Erythroblast (primary cell): Measurements from ENCODE around the gene NDRG3.
"Not testable (repeated sequence)": the region's sequence is repeated elsewhere in the genome, so short reads cannot be mapped to it uniquely, and the experiment has no call there.

Experiments used
- DNase-seq, 2 experiments: peaks; one replicate each; lab custom pipeline; 2025; lab: John Stamatoyannopoulos, UW
- GATA1 ChIP-seq: IDR thresholded peaks from 2 replicates; pipeline ENCODE4 v1.6.1; 2011; ENCODE audit warnings: low read depth, mild to moderate bottlenecking, control low read depth, low read length, moderate library complexity
- POLR2A ChIP-seq: IDR thresholded peaks from 2 replicates; pipeline ENCODE4 v1.6.1; 2011; ENCODE audit warnings: mild to moderate bottlenecking, low read length

NDRG3 gene

DNA sequence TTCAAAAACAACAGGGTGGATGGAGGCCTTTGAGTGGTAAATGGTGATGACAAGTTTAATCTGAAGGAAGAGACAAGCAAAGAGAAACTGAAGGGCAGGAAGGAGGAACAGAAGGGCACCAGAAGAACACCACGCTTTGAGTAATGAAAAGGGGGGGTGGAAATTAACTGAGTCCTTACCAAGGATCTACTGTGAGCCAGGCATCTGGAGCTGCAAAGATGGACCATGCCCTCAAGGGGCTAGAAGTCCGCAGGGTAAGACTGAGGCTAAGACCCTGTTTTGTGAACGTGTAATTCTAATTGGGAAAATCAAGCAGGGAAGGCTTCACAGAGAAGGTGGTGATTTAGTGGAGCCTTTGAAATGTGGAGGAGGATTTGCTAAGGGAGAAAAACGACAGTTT lies 1.6 kb downstream of the NDRG3 start:
- no peak for TF ChIP-seq POLR2A
- no peak for DNase-seq

GRCh38 chr20:36742558-36742957 lies 3.3 kb downstream of the NDRG3 start:
- DNase-seq = no peak
- TF ChIP-seq GATA1 (no peak), POLR2A (no peak)

GRCh38 chr20:36741072-36741471 lies 4.8 kb downstream of the NDRG3 start:
- peak in 1 of 2 experiments; percentile 18 for DNase-seq
- TF ChIP-seq GATA1 (no peak), POLR2A (no peak)

DNA sequence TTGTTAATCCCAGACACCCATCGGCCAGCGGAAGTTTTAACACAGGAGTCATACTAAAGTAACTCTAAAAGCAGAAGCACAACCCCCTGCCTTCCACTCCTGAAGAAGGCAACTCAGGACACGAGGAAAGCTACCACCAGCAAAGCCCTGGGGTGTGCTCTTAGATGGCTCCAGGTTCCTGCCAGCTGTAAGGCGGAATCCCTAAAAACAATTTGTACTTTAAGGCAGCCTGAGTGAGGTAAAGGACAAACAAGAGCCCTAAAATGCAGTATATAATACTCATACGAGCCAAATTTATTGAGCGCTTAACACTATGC lies 8.7 kb downstream of the NDRG3 start:
- TF ChIP-seq POLR2A (no peak), GATA1 (no peak)
- DNase-seq = no peak

DNA sequence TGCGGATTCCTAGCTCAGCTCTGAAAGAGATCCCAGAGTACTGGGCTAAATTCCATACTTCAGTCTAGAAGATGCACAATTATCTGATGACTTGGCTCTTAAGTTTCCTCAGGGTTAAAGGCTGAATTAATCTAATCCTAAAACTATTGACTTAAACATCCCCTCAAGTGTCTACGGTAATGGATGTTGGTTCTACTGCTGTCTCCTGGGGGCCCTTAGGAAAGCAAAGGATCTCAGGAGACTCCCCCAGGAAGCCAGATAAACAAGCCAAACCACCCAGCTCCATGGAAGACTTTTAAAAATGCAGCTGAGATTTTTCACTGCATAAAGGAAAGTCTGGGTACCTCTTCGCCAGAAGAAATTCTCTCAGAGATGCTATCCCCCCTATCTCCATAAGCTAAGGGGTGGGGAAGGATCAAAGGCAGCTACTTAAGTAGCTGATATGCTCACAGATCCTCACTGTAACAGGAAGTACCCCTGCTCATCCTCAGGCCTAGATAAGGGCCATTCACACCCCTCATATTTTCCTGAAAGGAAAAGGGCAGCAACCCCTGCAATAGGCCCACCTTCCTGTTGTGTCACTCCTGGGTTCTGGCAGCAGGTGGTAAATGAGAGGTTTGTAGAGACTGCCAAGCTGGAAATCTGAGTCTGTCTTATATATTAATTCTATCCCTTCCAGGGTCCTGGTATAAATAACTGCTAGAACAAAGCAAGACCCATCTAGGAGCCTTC lies 9.3 kb downstream of the NDRG3 start:
- DNase-seq = no peak
- TF ChIP-seq POLR2A = no peak
- no peak for TF ChIP-seq GATA1

GRCh38 chr20:36732456-36732855 lies 13.4 kb downstream of the NDRG3 start:
- no peak for DNase-seq
- TF ChIP-seq GATA1 = no peak
- no peak for TF ChIP-seq POLR2A

DNA sequence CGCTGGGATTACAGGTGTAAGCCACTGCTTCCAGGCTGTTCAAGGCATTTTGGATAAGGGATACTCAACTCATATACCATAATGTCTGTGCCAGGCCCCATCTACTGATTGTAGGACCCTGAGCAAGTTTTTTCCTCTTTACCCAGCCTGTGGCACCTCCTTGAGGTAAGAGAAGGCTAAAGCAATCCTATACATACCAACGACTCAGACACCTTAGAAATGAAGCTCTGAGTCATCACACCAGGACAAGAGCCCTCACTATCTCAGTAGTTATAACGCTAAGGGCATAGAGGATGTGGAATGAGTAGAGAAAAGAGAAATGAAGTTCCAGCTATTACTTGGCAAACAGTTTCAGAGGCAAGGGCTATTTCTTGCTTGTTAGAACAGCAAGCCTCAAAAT lies 16.9 kb downstream of the NDRG3 start:
- no peak for DNase-seq
- TF ChIP-seq GATA1 = no peak
- no peak for TF ChIP-seq POLR2A

DNA sequence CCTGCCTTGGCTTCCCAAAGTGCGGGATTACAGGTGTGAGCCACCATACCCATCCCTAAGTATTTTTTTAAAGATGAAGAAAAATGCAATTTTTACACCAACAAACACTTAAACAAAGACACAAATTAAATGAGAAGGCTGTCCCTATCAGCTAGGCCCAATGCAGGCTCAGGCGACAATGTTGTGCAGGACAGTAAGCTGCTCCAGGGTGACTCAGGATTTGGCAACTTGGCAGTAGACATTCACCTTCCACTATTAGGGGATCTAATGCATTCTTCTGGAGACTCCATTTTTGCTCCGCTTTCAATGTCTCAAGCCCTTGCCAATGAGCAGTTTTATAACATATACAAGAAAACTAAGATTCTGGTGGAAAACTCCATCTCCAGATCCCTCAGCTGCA lies 19.7 kb downstream of the NDRG3 start:
- no peak for DNase-seq
- TF ChIP-seq GATA1 = no peak
- TF ChIP-seq POLR2A = no peak

GRCh38 chr20:36720510-36720909 lies 25.4 kb downstream of the NDRG3 start:
- TF ChIP-seq POLR2A (no peak), GATA1 (no peak)

GRCh38 chr20:36717657-36718056 lies 28.2 kb downstream of the NDRG3 start:
- peak; percentile 15 to 38 for DNase-seq
- TF ChIP-seq GATA1 (no peak), POLR2A (no peak)

More at GRCh38 chr20:36720510-36720909, 25.4 kb downstream of the NDRG3 start:
- no peak for DNase-seq

- TF ChIP-seq GATA1 (no peak), POLR2A (no peak)
- DNase-seq = no peak
Observed at GRCh38 chr20:36717021-36717420, 28.9 kb downstream of the NDRG3 start.

DNA sequence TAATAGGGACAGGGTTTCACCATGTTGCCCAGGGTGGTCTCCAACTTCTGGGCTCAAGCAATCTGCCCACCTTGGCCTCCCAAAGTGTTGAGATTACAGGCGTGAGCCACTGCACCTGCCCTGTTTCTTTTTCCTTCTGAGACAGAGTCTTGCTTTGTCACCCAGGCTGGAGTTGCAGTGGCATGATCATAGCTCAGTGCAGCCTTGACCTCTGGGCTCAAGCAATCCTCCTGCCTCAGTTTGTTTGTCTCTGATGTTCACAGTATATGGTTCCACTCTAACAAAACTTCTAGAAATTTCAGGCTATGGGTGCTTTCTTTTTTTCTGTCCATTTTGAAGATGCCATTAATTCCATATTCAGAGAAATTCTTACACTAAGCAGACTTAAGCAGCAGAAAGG lies 33.1 kb downstream of the NDRG3 start:
- TF ChIP-seq GATA1 = no peak
- TF ChIP-seq POLR2A = no peak
- no peak for DNase-seq

- TF ChIP-seq POLR2A = no peak
- TF ChIP-seq GATA1 = no peak
- no peak for DNase-seq
Observed at GRCh38 chr20:36709126-36709525, 36.8 kb downstream of the NDRG3 start.

GRCh38 chr20:36703530-36703929 lies 42.4 kb downstream of the NDRG3 start:
- TF ChIP-seq GATA1 = no peak
- no peak for TF ChIP-seq POLR2A
- DNase-seq = no peak

DNA sequence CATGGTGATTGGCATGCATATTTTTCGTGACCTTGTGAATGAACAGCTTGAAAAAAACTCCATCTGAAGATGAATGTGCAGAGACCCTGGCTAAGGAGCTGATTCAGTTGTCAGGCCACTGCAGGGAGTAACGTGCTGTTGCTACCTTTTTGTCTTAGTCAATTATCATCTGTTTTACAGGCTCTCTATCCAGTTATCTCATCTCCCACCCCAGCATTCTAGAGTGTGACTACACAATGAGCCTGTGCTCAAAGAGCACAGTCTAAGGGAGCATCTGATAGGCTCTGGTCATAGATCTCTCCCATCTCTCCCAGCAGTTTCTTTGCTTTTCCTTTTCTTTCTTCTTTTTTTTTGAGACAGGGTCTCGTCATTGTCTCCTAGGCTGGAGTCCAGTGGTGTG lies 45.5 kb downstream of the NDRG3 start:
- peak; percentile 9 to 68 for DNase-seq
- TF ChIP-seq POLR2A = no peak
- TF ChIP-seq GATA1 = no peak

GRCh38 chr20:36695467-36695866 lies 50.4 kb downstream of the NDRG3 start:
- DNase-seq = not testable (repeated sequence)
